OCI-LY7 (cell line): ENCODE measurements around the gene SPOPL.

Source experiments
- EZH2phosphoT487 ChIP-seq: fragments of 200-600 bp; sonication (generic); IDR thresholded peaks from 2 replicates; pipeline ENCODE4 v1.6.1; 2018; ENCODE audit warnings: low read depth, borderline replicate concordance, mild to moderate bottlenecking, mixed run types, antibody characterized with exemption, low read length, moderate library complexity, mixed read lengths
- TF ChIP-seq, protein P1 (sequence below): fragments of 200-600 bp; sonication (generic); conservative IDR thresholded peaks from 2 replicates; pipeline ENCODE4 v1.5.1; 2014; ENCODE audit warnings: mild to moderate bottlenecking, antibody characterized with exemption, low read length, moderate library complexity, mixed read lengths

DNA sequence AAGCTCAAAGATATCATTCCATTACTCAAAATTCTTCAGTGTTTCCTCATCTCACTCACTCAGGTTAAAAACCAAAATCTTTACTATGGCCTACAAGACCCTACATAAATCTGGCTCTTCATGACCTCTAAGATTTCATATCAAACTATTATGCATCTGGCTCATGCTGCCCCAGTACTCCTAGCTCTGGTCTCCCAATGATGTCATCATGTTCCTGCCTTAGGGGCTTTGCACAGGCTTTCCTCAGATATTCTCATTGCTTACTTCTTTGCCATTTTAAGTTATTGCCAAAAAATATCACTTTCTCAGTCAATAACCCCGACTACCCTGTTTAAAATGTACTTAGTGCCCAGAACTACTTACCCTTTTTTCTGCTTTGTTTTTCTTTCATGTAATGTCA, 33.0 kb upstream of the SPOPL start:
- TF ChIP-seq, protein P1, sequence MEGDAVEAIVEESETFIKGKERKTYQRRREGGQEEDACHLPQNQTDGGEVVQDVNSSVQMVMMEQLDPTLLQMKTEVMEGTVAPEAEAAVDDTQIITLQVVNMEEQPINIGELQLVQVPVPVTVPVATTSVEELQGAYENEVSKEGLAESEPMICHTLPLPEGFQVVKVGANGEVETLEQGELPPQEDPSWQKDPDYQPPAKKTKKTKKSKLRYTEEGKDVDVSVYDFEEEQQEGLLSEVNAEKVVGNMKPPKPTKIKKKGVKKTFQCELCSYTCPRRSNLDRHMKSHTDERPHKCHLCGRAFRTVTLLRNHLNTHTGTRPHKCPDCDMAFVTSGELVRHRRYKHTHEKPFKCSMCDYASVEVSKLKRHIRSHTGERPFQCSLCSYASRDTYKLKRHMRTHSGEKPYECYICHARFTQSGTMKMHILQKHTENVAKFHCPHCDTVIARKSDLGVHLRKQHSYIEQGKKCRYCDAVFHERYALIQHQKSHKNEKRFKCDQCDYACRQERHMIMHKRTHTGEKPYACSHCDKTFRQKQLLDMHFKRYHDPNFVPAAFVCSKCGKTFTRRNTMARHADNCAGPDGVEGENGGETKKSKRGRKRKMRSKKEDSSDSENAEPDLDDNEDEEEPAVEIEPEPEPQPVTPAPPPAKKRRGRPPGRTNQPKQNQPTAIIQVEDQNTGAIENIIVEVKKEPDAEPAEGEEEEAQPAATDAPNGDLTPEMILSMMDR = no peak
- no peak for TF ChIP-seq EZH2phosphoT487
